NCI-H510A (cell line): Measurements from ENCODE around the gene NDUFC1.
"Not testable (repeated sequence)": the region's sequence is repeated elsewhere in the genome, so short reads cannot be mapped to it uniquely, and the experiment has no call there.

ENCODE experiments used
- DNase-seq: peaks from one replicate; lab custom pipeline; 2025; lab: John Stamatoyannopoulos, UW

Gene NDUFC1

DNA sequence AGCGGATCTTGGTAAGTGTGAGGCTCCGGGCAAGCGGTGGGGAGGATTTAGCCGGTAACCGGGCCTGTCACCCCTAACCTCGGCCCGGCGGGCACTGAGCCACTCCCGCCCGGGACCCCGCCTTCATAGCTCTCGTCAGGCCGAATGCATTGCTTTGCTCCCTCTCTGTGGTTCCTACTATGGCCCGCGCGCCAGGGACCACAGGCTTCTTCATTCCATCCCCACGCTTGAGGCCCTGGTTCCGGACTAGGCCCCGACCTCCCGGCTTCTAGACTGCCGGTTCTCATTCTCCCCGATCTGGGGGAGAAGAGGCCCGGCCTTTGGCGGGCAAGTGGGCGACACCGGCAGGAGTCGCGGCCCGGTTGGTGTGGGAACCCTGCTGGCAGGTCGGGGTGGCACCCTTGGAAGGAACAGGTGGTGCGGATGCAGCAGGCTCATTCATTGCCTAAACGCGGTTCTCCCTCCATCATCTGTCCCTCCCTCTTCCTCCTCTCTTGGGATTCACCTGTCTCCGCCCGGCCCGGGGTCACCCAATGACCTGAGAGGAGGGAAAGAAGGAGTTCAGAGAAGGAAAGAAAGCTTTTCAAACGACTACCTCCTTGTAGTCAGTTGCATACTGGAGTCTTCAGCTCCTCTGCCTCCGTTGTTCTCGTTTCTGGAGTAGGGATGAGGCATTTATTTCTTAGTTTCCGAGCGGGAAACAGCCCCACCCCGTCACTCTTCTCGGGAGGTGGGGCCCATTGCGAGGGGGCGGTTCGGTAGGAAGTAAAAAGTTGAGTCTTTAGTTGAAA is at the start of gene NDUFC1:
Gene NDUFC1, minus strand, starts transcription at position 657 of the 791 bp plus-strand sequence. CDS start 6,679 bp downstream, outside the sequence.
- peak; percentile 16 for DNase-seq

GRCh38 chr4:139337612-139338011 is 35.3 kb upstream of the NDUFC1 start:
- DNase-seq: no peak

GRCh38 chr4:139333046-139333445 is 30.8 kb upstream of the NDUFC1 start:
- no peak for DNase-seq

DNA sequence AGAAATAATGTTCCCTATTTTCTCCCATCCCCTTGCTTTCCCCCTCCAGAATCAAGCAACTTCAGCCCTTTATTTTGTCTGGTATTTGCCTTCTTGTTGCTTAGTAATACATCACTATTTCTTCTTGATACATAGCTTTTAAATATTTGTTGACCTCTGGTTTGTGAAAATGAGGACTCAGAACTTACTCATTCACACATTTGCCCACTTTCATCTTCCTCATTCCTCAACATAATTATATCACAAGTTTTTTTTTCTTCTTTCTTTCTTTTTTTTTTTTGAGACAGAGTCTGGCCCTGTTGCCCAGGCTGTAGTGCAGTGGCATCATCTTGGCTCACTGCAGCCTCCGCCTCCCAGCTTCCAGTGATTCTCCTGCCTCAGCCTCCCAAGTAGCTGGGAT is 28.9 kb upstream of the NDUFC1 start:
- no peak for DNase-seq

DNA sequence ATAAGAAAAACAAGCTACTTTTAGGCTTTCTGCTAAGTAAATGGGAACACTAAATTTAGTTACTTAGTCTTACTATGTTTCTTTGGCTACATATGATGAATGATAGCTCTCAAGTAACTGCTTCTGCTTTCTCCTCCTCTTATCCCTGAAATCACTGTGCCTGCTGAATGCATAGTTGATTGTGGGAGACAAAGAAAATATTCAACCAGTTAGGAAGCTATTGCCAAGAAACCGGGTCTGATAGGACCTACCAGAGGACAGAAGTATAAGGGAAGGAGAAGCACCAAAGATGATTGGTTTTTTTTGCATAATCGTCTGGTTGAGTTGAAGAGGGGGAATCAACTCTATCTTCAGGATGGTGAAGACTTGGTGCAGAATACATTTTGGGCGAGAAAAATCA is 28.0 kb upstream of the NDUFC1 start:
- no peak for DNase-seq

- DNase-seq: no peak
Measured at GRCh38 chr4:139329665-139330200, 27.5 kb upstream of the NDUFC1 start.

- DNase-seq: no peak
Measured at GRCh38 chr4:139324620-139325019, 22.3 kb upstream of the NDUFC1 start.

DNA sequence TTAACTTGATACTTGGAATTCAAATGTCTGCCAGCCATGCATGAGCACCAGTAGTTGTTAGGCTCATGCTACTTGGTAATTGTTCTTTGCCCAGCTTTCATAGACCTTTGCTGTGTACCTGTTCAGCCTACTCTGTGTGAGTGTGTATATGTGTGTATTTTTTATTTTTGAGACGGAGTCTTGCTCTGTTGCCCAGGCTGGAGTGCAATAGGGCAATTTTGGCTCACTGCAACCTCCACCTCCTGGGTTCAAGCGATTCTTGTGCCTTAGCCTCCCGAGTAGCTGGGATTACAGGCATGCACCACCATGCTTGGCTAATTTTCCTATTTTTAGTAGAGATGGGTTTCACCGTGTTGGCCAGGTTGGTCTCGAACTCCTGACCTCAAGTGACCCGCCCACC is 20.3 kb upstream of the NDUFC1 start:
- DNase-seq: not testable (repeated sequence)

DNA sequence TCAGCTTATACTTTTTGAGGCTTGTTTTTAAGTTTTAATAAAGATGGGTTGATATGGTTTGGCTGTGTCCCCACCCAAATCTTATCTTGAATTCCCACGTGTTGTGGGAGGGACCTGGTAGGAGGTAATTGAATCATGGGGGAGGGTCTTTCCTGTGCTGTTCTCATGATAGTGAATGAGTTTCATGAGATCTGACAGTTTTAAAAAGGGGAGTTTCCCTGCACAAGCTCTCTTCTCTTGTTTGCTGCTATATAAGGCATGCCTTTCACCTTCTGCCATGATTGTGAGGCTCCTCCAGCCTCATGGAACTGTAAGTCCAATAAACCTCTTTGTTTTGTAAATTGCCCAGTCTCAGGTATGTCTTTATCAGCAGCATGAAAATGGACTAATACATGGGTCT is 19.8 kb upstream of the NDUFC1 start:
- DNase-seq: not testable (repeated sequence)

- no peak for DNase-seq
Measured at GRCh38 chr4:139319571-139319970, 17.3 kb upstream of the NDUFC1 start.

- DNase-seq: no peak
Measured at GRCh38 chr4:139317635-139318034, 15.4 kb upstream of the NDUFC1 start.

DNA sequence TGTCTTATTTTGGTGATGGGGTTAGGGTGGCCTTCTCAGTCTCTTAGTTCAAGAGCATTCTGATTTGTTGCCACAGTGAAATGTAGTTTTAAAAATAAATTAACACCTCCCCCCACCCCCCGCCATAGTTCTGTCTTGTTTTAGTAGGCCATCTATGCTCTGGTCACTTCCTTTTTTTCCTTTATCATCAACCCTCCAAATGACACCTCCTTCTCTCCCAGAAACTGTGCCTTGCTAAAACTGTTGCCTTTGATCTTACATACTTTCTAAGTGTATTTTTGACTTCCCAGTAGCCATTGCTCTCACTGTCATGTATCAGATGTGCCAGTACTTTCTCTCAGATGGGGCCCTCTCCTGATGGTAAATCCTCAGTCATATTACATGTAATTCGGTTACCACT is 14.5 kb upstream of the NDUFC1 start:
- DNase-seq: no peak

- DNase-seq: no peak
Measured at GRCh38 chr4:139315221-139315675, 13.0 kb upstream of the NDUFC1 start.

DNA sequence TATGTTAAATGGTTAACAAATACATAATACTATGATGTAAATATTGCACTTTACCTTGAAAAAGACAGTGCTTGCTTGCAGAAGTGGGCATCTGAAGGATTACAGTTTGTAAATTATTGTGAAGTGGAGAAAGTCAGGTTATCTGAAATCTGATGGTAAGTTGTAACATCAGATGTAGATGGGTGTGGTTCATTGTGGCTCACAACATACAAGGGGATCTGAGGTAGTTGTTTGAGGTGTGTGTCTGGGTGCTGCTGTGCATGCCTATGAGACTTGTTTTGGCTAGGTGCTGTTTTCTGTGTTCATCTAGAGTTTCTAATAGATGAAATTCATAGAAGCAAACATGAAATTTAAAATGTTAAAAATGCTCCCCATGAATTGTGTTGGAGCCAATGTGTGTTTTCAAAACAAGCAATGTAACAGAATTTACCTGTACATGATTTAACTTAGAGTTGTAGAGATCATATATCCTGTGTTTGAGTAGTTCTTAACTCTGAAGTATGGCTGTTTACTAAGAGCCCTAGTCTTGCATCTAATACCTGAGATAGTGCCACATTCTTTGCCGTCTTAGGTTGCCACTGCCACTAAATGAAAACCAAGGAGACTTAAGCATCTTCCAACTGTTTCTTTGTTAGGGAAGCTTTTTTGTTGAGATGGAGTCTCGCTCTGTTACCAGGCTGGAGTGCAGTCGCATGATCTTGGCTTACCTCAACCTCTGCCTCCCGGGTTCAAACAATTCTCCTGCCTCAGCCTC is 11.9 kb upstream of the NDUFC1 start:
- DNase-seq: no peak

DNA sequence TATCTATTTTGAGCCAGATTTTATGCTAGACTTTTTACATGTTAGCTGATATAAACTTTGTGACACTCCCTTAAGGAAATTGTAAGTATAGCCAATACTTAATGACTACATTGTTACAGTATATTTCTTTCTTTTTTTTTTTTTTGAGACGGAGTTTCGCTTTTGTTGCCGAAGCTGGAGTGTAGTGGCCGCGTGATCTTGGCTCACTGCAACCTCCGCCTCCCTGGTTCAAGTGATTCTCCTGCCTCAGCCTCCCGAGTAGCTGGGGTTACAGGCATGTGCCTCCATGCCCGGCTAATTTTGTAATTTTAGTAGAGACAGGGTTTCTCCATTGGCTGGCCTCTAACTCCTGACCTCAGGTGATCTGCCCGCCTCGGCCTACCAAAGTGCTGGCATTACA is 11.1 kb upstream of the NDUFC1 start:
- not testable (repeated sequence) for DNase-seq

DNA sequence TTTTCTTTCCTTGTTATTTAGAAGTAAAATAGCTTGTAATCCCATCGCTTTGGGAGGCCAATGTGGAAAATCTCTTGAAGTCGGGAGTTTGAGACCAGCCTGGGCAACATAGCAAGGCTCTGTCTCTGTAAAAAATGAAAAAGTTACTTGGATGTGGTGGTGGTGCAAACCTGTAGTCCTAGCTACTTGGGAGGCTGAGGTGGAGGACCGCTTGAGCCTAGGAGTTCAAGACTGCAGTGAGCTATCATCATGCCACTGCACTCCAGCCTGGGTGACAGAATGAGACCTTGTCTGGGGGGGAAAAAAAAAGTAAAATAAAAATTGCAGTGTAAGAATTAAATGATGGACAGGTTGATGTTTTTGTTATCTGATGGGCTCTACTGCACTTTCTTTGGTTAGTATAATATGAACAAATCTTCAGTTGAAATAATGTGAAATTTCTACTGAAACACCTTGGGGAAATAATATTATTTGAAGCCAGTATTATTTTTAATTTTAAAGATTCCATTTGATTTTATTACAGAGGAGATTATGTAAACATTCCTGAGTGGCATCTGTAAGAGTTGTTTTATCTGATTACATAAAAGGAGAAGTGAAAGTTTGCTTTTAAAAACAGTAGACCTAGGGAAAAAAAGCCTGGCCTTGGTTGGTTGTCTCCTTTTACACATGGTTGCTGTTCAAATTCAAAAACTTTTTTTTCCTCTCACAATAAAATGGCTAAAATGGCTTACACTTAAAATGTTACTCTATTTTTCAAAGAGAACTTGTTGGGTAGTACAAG is 10.5 kb upstream of the NDUFC1 start:
- DNase-seq: no peak

DNA sequence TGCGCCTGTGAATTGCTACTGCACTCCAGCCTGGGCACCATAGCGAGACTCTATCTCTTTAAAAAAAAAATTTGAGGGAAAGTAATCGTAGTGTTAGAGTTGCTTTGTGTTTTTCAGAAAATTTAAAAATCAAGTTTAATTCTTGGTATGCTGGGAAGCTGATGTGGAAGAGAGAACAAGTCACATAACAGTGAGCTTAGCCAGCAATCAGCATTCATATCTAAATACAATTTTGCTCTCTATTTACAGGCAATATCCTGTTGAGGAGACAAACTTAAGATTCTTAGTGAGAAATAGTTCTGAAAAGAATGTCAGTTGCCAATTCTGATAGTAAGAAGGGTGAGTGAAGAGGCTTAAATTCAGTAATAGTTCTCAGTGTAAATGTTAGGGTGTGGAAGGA is 9.6 kb upstream of the NDUFC1 start:
- DNase-seq: no peak

DNA sequence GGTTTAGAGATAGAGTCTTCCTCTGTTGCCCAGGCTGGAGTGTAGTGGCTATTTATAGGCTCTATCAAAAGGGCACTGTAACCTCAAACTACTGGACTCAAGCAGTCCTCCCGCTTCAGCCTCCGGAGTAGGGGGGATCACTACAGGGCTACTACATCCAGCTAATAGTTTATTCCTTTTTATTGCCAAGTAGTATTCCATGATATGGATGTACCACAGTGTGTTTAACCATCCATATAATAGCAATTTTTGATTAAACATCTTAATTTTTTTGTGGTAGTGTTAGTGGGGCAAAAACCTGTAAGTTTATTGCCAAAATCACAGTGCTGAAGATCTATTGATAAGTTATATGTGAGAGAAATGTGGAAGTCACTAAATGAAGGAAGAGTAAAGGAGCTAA is 2.6 kb upstream of the NDUFC1 start:
- DNase-seq: no peak

DNA sequence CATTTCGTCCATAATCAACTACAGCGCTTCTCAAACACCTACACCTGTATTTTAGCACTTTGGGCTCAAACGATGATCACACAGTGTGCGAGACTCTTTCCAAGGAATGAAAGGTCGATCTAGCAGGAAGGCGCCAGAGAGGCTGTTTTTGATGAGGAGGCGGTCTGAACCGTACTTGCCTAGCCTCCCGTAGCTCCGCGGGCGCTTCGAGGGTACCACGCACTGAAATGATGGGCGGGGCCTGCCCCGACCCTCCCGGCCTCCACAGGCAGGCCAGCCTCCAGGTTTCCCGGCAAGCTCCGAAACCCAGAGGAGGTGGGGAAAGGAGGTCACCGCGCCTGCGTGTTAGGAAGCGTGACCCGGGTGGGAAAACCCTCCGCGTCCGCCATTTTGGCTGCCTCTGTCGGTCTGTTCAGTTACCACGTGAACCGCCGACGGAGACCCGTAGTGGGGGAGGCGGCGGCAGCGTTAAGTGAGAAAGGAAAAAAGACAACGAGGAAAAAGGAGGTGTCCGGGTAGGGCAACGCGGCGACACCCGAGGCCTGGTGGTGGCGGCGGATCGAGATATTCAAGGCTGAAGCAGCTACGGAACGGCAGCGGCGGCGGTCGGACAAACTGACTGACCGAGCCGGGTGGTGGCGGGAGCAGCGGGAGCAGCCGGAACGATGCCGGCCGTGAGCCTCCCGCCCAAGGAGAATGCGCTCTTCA is 1.0 kb downstream of the NDUFC1 start, which contains the start of gene NAA15:
Gene NAA15, plus strand, starts transcription at position 393 of the 708 bp plus-strand sequence. Its CDS starts 273 bp downstream, at position 666.
- DNase-seq: peak; percentile 96

GRCh38 chr4:139300431-139301112 is 1.7 kb downstream of the NDUFC1 start:
- no peak for DNase-seq

DNA sequence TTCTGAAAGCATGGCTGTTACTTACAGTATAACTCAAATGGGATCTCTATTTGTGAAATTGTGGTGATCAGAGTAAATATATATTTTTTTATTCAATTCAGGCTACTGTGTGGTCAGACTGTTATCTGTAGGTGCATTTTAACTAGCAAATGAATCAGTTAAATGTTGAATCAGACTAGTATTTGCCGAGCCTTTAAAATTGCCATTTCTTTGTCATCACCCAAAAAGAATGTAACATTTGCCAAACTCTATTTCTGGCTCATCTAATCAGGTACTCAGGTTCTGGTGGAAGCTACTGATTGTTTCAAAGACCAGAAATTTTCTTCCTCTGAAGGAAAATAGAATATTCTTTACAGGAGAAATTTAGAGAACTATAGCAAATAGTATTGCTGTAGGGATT is 2.7 kb downstream of the NDUFC1 start:
- DNase-seq: no peak
